NCI-H345 treated with DMSO at 0.1 percent for 48 hours (cell line): Measurements from ENCODE around the gene HAUS1.
"Not testable (repeated sequence)": the region's sequence is repeated elsewhere in the genome, so short reads cannot be mapped to it uniquely, and the experiment has no call there.

Experiments used
- DNase-seq: peaks from one replicate; lab custom pipeline; 2025; ENCODE audit not compliant: unreplicated experiment; lab: John Stamatoyannopoulos, UW

The HAUS1 gene

DNA sequence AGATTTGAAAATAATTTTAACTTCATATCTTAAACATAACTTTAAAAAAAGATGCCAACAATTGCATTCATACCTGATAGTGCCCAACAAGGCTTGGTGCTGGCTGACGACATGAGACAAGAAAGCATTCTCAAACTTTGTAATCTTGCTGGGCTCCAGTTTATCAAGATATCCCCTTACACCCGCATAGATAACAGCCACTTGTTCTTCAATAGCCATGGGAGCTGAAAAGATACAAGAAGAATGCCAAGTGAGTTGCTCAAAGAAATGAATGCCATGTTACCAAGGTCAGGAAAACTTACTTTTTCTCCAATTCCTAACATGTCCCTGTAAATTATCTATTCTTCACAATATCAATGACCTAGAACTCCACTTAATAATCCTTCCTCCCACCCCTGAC is 19.8 kb upstream of the HAUS1 start:
- no peak for DNase-seq

DNA sequence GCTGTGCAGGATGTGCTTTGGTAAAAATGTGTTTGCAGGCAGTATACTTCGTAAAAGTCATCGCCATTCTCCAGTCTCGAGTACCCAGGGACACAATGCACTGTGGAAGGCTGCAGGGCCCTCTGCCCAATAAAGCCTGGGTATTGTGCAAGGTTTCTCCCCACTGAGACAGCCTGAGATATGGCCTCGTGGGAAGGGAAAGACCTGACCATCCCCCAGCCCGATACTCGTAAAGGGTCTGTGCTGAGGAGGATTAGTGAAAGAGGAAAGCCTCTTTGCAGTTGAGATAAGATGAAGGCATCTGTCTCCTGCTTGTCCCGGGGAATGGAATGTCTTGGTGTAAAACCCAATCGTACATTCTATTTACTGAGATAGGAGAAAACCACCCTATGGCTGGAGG is 15.7 kb upstream of the HAUS1 start:
- not testable (repeated sequence) for DNase-seq

DNA sequence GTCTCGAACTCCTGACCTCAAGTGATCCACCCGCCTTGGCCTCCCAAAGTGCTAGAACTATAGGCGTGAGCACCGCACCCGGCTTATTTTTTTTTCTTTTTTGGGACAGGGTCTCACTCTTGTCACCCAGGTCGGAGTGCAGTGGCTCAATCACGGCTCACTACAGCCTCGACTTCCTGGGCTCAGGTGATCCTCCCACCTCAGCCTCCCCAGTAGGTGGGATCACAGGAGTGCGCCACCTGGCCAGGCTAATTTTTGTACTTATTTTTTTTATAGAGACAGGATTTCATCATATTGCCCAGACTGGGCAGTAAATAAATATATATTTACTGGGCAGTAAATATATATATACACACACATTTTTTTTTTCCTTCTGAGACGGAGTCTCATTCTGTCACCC is 8.7 kb upstream of the HAUS1 start:
- no peak for DNase-seq

DNA sequence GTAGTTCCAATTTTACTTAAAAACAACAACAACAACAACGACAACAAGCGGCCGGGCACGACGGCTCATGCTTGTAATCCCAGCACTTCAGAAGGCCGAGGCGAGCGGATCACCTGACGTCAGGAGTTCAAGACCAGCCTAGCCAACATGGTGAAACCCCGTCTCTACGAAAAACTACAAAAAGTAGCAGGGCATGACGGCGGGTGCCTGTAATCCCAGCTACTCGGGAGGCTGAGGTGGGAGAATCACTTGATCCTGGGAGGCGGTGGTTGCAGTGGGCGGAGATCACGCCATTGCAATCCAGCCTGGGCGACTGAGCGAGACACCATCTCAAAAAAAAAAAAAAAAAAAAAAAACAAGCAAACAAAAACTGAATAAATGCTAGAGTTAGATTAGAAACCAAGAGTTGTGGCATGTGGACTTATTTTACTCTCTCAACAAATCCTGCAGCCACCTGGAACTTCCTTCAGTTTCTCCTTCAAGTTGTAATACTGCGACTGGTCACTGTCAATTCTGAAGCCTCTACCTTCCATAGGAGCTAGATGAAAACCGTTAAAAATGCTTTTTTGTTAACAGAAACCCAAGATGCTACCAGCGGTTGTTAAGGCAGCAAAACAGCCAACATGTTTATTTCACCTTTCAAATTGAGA is 7.4 kb upstream of the HAUS1 start:
- no peak for DNase-seq

DNA sequence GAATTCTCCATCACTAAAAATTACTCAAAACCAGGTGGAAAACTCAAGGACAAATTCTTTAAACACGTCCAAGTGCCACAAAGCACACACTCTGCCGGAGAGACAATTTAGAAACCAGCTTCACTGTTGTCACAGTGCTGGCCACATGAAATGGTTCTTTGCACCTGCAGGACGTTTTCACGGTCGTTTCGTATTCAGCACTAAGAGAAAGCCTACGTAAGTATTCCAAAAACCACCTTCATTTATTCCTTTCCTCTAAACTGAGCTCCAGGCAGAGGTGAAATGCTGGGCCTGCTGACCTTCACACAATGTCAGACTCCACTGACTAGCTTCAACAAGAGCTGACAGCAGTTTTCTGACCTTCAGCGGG is 6.8 kb upstream of the HAUS1 start:
- no peak for DNase-seq

DNA sequence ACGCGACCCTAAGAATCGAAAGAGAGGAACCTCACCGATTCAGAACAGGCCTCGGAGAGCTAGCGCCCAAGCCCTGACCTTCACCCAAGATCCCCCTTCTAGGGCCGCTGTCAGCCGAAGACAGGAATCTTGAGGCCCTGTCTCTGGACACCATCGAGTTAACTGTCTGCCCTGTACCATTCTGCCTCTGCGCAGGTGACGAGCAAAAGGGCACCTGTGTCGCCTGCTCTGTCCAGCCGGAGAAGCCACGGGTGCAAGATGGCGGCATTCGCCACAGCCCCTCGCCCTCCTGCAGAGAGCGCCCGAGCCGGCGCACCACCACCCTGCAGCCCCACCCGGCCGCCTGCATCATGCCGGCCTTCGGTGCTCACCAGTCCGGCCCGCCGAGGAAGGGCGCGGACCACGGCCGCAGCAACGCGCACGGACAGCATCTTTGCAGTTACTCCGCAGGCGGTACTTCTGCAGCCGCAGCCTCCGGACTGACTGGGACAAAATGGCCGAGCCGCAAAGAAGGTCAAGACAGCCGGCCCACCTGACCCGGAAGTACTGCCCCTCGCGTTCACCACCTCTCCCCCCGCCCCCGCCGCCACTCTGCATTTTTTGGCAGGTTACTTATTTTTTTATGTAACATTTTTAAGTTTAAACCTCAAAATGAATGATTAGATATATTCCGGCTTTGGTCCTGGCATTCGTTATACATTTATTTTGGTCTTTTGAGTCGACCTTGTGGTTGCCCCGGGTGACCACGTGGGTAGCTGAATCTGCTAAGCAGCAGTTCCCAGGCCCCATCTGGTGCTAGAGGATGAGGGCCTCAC is 6.2 kb upstream of the HAUS1 start, which contains the start of gene ATP5F1A:
ATP5F1A (minus strand) TSS at position 496 of the 815 bp plus-strand sequence; CDS start at position 431, 65 bp downstream.
- DNase-seq = peak; percentile 73

DNA sequence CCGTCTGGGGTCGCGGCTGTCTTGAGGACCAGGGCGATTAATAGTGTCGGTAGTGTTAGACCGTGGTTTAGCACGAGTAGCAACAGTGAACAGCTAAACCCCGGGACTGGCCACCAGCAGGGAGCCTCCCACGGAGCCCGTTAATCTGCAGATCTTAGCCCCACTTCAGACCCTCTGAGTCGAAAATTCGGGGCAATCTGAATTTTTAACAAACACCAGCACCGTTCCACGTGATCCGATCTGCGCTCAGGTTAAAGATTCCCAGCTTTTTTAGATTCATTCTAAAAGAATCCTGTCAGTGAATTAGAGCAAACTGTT is 5.6 kb upstream of the HAUS1 start:
- no peak for DNase-seq

DNA sequence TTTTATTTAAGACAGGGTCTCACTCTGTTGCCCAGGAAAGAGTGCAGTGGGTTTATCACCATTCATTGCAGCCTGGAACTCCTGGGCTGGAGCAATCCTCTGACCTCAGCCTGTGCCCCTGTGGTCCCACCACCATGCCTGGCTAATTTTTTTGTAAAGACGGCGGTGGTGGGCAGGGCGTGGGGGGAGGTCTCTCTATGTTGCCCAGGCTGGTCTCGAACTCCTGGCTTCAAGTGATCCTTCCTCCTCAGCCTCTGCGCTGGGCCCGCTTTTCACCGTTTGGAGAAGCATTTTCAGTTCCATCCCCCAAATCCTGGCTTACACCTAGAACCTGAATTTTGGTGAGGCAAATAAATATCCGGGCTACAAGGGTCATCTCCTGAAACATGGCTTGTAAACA is 4.7 kb upstream of the HAUS1 start:
- DNase-seq = no peak

DNA sequence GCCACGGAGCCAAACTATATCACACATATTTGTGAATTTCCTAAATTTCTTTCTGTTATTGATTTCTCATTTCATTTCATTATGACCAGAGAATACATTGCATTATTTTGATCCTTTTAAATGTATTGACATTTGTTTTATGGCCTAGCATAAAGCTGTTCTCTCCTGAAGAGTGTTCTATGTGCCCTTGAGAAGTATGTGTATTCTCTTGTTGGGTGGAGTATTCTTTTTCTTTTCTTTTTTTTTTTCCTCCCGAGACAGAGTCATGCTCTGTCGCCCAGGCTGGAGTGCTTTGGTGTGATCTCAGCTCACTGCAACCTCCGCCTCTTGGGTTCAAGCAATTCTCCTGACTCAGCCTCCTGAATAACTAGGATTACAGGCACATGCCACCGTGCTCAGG is 5.2 kb downstream of the HAUS1 start:
- no peak for DNase-seq

DNA sequence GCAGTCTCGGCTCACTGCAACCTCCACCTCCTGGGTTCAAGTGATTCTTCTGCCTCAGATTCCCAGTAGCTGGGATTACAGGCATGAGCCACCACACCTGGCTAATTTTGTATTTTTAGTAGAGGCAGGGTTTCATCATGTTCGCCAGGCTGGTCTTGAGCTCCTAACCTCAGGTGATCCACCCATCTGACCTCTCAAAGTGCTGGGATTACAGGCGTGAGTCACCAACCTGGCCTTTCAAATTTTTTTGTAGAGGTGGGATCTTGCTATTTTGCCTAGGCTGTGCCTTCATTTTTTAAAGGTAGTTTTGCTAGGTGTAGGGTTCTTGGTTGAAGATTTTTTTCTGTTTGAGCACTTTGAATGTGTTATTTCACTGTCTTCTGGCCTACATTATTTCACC is 6.2 kb downstream of the HAUS1 start:
- DNase-seq = no peak

DNA sequence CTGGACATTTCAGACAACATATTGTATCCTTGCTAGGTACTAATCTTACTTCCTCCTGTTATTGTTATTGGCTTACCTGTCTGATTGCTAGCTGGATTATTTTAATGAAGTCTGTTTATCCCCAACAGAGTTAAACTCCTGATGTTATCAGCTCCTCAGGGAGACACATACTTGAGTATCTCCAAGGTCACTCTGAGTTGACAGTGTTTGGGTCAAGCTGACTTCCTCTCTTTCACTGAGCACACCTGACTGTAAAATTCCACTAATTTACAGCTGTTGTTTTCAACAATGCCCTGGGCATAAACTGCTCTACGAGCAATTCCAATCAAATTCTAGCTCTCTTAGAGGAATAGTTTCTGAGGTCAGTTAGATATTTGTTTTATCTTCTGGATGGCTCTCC is 9.6 kb downstream of the HAUS1 start:
- DNase-seq = no peak

DNA sequence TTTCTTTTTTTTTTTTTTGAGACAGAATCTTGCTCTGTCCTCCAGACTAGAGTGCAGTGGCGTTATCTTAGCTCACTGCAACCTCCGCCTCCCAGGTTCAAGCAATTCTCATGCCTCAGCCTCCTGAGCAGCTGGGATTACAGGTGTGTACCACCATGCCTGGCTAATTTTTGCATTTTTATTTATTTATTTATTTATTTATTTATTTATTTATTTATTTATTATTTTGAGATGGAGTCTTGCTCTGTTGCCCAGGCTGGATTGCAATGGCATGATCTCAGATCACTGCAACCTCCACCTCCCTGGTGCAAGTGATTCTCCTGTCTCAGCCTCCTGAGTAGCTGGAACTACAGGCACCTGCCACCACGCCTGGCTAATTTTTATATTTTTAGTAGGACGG is 22.4 kb downstream of the HAUS1 start:
- DNase-seq = not testable (repeated sequence)

DNA sequence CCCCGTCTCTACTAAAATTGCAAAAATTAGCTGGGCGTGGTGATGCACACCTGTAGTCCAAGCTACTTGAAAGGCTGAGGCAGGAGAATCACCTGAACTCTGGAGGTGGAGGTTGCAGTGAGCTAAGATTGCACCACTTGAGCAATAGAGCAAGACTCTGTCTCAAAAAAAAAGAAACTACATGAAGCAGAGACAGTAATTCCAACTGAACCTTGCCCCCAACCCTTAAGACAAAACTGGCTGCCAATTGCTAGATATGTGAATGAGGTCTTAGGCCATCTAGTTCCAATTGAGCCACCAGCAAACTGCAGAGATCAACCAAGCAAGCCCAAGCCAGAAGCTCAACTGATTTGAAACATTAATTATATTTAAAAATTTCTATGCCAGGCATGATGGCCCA is 25.9 kb downstream of the HAUS1 start:
- DNase-seq = no peak

DNA sequence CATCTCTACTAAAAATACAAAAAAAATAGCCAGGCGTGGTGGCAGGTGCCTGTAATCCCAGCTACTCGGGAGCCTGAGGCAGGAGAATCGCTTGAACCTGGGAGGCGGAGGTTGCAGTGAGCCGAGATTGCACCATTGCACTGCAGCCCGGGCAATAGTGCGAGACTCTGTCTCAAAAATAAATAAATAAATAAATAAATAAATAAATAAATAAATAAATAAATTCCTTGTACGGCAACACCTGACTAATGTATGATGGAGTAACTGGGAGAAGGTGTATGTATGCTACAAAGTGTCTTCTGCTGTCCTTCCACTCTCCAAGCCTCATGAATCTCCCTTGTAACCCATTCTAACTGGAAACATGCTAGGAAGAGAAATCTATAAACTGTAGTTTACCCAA is 26.4 kb downstream of the HAUS1 start:
- not testable (repeated sequence) for DNase-seq

DNA sequence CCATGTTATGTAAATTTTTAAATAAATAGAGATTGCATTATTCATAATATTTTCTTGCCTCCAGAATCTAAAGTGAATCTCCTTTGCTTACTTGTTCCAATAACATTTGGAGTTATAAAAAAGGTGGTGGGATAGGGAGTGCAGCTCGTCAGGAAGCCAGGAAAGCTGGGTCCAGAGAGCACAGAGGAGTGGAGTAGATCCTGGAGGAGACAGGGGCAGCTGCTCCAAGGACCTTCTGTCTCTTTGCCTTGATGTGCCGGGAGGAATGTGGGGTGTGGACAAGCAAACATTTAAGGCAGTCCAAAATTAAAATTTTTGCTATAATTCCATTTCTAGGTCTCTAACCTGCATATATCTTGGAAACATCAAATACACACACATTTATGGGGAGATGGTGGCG is 29.3 kb downstream of the HAUS1 start:
- DNase-seq = no peak

DNA sequence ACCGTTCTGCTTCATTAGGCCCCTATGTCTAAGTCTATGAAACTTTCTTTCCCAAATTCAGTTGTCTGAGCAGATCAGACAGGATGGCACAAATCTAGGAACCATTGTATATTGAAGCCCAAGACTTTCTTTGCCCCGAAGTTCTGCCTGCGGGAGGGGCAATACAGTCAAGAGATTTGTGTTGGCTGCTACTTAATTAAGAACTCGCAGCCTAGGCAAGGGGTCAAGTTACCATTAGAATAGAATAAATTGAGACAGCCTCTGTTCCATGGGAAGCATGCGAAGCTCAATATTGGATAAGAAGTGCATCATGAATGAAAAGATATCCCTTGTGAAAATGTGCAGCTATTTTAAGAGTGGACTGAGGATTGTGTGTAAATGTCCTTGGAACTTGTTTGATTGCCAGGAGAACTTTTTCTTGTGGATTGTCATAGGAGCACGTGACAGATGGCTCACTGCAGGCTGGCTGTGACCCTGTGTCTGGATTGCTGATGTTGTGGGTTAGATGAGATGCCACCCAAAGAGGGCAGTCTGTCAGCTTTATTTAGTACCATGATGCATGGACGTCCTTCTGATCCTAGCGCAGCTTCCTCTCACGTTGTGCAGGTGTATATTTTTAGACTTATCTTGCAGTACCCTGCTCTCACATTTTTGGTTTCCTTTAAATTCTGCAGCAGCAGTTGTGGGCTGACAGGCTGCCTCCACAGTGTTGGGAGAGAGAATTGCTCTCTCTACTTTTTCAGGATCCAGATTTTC is 30.9 kb downstream of the HAUS1 start:
- DNase-seq = no peak

DNA sequence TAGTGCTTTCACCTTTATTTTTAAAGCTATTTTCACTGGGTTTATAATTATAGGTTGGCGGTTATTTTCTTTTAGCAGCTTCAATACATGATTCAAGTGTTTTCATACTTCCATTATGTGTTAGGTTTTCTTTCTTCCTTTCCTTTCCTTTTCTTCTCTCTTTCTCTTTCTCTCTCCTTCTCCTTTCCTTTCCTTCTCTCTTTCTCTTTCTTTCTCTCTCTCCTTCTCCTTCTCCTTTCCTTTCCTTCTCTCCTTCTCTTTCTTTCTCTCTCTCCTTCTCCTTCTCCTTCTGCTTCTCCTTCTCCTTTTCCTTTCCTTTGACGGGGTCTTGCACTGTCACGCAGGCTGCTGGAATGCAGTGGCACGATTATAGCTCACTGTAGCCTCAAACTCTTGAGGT is 36.0 kb downstream of the HAUS1 start:
- DNase-seq = no peak

DNA sequence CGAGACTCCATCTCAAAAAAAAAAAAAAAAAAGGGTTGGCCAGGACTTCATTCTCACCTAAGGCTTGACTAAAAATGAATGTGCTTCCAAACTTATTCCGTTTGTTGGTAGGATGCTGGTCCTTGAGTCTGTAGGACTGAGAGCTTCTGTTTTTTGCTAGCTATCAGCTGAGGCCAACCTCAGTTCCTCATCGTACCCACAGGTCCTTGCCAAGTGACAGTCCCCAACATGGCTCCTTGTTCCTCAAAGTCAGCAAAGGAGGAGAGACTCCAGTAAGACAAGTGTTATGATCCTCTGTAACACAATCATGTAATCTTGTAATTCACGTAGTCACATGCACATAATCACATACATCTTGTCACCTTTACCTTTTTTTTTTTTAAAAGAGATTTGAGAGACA is 37.0 kb downstream of the HAUS1 start:
- DNase-seq = no peak

DNA sequence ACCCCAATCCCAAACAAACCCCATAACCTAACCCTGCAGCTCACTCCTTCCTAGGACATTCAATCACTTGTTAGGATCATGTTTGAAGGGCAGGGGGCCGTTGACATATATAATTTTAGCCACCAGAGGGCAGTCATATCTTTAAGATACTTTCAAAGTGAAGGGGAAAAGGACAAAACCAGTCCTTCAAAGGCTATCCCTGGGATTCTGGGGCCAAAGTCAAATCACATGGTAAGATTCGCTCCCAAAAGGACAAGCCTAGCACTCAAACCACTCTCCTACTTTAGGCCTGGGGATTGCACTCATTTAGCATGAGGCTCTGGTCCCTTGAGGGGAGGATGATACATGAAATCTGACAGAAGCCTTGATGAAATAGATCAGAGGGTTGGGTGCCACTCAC is 44.6 kb downstream of the HAUS1 start:
- DNase-seq = peak; percentile 42

DNA sequence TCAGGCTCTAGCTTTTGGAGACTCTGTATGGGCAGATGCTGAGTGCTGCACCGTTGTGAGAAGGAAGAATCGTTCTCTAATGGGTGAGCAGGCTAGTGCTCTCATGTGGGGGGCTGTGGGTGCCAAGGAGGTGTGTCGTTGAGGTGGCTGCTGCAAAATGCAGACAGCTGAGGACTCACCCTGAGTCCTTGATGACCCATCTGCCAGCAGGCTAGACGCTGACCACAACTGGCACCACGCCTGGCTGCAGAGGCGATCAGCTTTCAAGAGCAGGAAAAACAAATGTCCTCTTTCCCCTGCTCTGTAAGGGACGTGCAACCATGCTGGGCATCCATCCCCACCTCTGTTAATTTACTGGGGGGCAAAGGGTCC is 48.2 kb downstream of the HAUS1 start:
- DNase-seq = no peak

DNA sequence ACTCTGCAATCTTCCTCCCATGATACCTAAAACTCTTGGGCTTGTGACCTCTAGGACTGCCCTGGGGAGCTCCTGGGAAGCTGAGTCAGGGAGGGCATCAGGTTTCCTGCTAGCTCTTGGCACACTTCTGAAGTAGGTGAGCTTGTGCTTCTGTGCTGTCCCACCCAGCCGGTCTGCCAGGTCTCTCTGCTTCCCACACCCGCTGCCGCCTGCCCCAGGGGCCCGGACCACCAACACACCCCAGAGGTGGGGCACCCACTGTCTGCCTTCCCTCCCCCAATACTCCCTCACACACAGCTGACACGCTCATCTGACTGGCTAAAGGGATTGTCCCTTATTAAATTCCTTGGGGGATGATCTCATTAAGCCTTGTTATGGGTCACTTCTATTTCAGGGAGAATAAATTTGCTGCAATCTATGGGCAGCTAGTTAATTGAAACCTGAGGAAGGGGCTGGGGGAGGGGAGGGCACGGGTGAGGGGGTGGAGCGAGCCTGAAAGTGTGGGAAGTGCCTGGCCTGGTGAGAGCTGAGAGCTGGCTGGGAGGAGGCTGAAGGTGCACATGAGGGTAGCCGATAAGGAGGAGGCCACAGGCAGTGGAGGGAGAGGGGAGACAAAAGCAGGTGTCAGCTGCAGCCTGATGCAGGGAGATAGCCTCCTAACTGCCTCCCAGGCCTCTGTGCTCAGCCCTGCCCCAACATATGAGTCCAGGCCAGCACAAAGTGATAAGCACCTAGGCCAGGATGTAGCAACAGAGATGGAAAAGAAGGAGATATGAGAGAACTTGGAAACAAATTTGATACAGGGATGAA is 48.8 kb downstream of the HAUS1 start:
- DNase-seq = no peak
